IMR-90 (cell line): ENCODE results near the gene EIF4B. TPM values are rescaled to one million over a fixed set of nuclear protein-coding genes. Genes with fewer than 3 reads are reported as not detected.

Experiments used
- MAFK ChIP-seq: IDR thresholded peaks from 2 replicates; pipeline ENCODE4 v1.6.1; 2012; ENCODE audit warnings: low read depth, low read length, improper control_type of control experiment
- MAZ ChIP-seq: IDR thresholded peaks from 2 replicates; pipeline ENCODE4 v1.6.1; 2012; ENCODE audit warnings: low read depth, mild to moderate bottlenecking, low read length, improper control_type of control experiment, moderate library complexity, borderline replicate concordance
- MXI1 ChIP-seq: IDR thresholded peaks from 2 replicates; pipeline ENCODE4 v1.6.1; 2012; ENCODE audit warnings: low read depth, mild to moderate bottlenecking, low read length, moderate library complexity, borderline replicate concordance
- POLR2A ChIP-seq: IDR thresholded peaks from 2 replicates; pipeline ENCODE4 v1.6.1; 2012; ENCODE audit warnings: mild to moderate bottlenecking, low read depth, low read length
- RAD21 ChIP-seq: IDR thresholded peaks from 2 replicates; pipeline ENCODE4 v1.6.1; 2012; ENCODE audit warnings: low read length, improper control_type of control experiment
- polyA plus RNA-seq, 3 experiments: library from polyadenylated mRNA; depleted of rRNA; stranded (reverse); fragments of >200 nt; gene quantifications; 2 replicates each; pipeline ENCODE4 v1.2.3, GENCODE V29; 2012; ENCODE audit warnings: low replicate concordance in 1 of 3
- total RNA-seq: library from RNA; depleted of rRNA; stranded (reverse); fragments of >200 nt; gene quantifications from 2 replicates; pipeline ENCODE4 v1.2.3, GENCODE V29; 2012

The EIF4B gene
- total and polyA plus RNA-seq, 2 of the 4 experiments (the other 2 are of a cell fraction) = 313 to 671 TPM

GRCh38 chr12:53065975-53066931 is 60.0 kb downstream of the EIF4B start (continued):
- TF ChIP-seq MXI1 (no peak), POLR2A (no peak), MAZ (peak; percentile 24; the same call in 1 of the 2 replicates), MAFK (no peak), RAD21 (peak; percentile 95)
